ENCODE results near the gene MICAL3.

Gene MICAL3

DNA sequence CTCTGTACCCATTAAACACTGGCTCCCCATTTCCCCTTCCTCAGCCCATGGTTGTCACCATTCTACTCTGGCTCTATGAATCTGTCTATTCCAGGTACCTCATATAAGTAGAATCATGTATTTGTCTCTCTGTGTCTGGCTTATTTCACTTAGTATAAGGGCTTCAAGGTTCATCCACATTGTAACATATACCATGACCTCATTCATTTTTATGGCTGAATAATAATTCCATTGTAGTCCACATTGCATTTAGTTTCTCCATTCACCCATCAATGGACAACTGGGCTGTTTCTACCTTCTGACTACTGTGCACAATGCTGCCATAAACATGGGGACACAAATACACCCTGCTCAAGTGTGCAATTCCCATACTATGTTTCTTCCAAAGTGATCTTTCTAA is 97.3 kb downstream of the MICAL3 start:
- TF ChIP-seq, protein P1, sequence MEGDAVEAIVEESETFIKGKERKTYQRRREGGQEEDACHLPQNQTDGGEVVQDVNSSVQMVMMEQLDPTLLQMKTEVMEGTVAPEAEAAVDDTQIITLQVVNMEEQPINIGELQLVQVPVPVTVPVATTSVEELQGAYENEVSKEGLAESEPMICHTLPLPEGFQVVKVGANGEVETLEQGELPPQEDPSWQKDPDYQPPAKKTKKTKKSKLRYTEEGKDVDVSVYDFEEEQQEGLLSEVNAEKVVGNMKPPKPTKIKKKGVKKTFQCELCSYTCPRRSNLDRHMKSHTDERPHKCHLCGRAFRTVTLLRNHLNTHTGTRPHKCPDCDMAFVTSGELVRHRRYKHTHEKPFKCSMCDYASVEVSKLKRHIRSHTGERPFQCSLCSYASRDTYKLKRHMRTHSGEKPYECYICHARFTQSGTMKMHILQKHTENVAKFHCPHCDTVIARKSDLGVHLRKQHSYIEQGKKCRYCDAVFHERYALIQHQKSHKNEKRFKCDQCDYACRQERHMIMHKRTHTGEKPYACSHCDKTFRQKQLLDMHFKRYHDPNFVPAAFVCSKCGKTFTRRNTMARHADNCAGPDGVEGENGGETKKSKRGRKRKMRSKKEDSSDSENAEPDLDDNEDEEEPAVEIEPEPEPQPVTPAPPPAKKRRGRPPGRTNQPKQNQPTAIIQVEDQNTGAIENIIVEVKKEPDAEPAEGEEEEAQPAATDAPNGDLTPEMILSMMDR (conservative IDR thresholded peaks at IDR 0.05; ENCODE audit: low read depth, low read length) = no peak

DNA sequence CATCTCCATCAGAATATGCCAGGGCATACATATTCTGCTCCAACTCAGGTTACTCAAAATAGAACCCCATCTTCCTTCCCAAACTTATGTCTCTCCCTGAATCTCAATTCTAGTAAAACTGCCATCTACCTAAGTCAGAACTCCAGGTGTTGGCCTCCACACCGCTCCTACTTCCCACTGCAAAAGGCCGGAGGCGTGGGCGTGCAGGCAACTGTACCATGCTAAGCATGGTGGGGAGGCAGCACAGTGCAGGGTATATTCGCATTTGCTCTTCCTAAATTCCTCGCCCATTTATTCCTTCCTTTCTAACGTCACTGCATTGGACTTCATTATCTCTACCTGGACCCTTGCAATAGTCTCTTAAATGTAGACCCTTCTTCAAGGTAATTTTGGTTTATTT is 97.8 kb downstream of the MICAL3 start:
- no peak for DNase-seq (ENCODE audit: low read depth)
- TF ChIP-seq, protein P1 (conservative IDR thresholded peaks at IDR 0.05; ENCODE audit: low read depth, low read length) = no peak
- no peak overlapping the region for H3K4me3 ChIP-seq (ENCODE audit: low read length)

More for the DNA sequence above, 97.3 kb downstream of the MICAL3 start:
- no peak for DNase-seq (ENCODE audit: low read depth)
- H3K4me3 ChIP-seq (ENCODE audit: low read length) = no peak overlapping the region

DNA sequence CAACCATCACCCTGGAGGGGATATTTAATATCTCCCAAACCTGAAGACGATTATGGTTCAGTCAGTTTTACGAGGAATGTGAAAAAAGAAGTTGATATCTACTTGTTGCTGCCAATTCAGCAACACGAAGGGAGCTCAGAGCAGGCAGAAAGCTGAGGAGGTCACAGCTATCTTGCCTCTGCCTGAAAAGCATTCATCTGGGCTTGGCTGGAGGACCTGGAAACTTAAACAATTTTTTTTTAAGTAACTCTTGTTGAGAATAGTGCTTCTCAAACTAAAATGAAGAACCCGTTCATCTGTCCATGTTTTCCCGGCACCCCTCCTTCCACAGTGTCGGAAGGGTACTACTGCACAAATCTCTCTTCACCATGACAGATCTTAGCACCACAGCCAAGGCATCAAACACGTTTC is 98.9 kb downstream of the MICAL3 start:
- TF ChIP-seq, protein P1 (conservative IDR thresholded peaks at IDR 0.05; ENCODE audit: low read depth, low read length) = no peak
- no peak overlapping the region for H3K4me3 ChIP-seq (ENCODE audit: low read length)
- no peak for DNase-seq (ENCODE audit: low read depth)

DNA sequence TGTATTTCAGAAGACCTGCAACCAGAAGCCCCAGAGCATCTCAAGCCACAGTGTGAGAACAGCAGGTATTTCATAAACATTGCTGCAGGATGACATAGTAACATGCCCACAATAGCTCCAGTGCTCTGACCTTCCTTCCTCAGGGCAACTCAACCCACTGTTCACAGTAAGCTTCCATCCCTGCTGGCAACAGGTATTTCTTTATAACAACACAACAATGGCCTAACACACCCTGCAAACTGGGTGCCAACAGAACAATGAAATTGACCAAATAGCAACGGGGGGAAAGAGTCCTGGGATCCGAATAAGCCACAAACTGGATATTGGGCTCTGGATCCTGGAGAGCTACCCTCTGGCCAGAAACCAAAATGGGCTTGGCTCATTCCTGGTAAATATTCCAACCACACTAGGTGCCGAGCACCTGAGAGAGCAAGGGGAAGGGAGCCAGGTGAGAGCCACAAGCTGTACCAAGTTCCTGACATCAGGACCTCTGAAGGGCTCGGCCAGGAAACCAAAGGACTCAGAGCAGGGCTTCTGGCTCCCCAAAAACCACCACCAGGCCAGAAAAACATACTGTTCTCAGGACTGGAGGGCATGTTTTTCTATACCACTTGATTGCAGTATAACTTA is 99.5 kb downstream of the MICAL3 start:
- no peak for DNase-seq (ENCODE audit: low read depth)
- TF ChIP-seq, protein P1 (conservative IDR thresholded peaks at IDR 0.05; ENCODE audit: low read depth, low read length) = no peak
- H3K4me3 ChIP-seq (ENCODE audit: low read length) = no peak overlapping the region

DNA sequence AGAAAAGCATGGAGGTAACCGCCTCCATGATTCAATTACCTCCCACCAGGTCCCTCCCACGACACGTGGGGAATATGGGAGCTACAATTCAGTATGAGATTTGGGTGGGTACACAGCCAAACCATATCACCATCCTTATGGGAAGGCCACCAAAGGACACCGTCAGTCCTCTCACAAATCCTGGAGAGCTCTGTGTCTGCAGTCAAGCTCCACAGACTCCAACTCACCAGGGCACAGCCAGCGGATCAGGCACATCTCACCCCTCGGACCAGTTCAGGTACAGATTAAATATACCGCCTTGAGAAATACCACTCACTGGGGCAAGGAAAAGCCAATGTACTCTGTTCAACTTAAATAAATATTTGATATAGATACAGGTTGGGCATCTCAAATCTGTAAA is 100.3 kb downstream of the MICAL3 start:
- H3K4me3 ChIP-seq (ENCODE audit: low read length) = no peak overlapping the region
- TF ChIP-seq, protein P1 (conservative IDR thresholded peaks at IDR 0.05; ENCODE audit: low read depth, low read length) = no peak
- no peak for DNase-seq (ENCODE audit: low read depth)

DNA sequence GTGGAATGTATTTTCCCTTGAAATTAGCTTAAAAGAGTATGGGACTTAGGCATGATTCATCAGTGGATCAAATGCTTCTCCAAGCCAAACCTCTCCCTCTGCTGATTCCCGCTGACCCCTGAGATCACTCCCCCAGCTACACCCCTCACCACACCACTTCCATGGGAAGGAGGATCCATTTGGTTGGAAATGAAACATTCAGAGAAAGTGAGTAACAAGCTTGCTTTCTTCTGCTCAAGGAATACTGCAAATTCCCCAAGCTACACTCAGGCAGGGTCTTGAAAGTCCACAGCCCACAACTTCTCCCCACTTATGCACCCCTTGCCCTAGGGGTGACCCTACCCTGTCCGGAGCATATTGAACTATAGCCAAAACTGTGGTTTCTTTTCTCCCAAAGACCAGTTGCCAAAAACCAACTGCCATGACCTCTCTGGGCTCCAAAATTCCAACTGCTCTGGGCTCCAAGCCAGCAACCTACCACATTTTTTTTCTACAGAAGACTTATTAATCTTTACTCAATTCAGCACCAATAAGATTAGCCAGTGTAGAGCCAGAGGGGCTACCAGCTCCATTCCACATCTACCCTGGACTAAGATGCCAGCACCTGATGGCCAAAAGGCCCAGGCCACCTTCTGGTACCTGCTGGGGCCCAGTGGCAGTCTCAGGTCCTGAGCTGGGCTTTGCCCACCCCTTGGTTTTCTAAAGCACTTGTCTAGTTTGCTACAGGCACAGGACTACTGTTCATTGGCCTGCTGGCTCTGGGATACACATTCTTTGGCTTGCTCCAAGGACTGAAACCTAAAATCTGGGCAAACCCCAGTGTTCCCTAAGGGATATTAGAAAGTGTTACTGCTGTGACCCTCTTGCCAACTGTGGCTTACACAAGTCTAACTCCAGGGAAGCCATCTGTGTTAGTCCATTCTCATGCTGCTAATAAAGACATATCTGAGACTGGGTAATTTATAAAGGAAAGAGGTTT is 101.1 kb downstream of the MICAL3 start:
- TF ChIP-seq, protein P1 (conservative IDR thresholded peaks at IDR 0.05; ENCODE audit: low read depth, low read length) = no peak
- no peak overlapping the region for H3K4me3 ChIP-seq (ENCODE audit: low read length)
- DNase-seq (ENCODE audit: low read depth) = peak; percentile 81

Data from retinal pigment epithelial cell (primary cell).